GM18505 (cell line): ENCODE measurements around the gene FICD.

Source experiments
- ATAC-seq: cut with Tn5 transposase; IDR thresholded peaks from one replicate; pipeline ENCODE4 v1.9.1; 2021; ENCODE audit not compliant: unreplicated experiment
- POLR2A ChIP-seq: IDR thresholded peaks from 4 replicates; pipeline ENCODE4 v1.6.1; 2011; ENCODE audit warnings: borderline replicate concordance; ENCODE audit not compliant: insufficient read depth, insufficient read length; ENCODE audit errors: extremely low read depth

FICD gene

GRCh38 chr12:108514973-108515814, at the start of gene FICD:
Gene FICD, plus strand, starts transcription at chr12:108515277. Its CDS starts 1,696 bp downstream, at chr12:108516973.
- ATAC-seq, result peak; percentile 74
- TF ChIP-seq POLR2A, result peak; percentile 76

GRCh38 chr12:108465417-108465816, 49.7 kb upstream of the FICD start:
- ATAC-seq, result no peak
- no peak for TF ChIP-seq POLR2A

- no peak for TF ChIP-seq POLR2A
- no peak for ATAC-seq
These were observed 46.7 kb upstream of the FICD start for GRCh38 chr12:108468196-108468968.

- TF ChIP-seq POLR2A, result no peak
- no peak for ATAC-seq
These were observed 41.5 kb upstream of the FICD start for GRCh38 chr12:108473400-108474055.

- ATAC-seq, result no peak
These were observed 39.7 kb upstream of the FICD start for GRCh38 chr12:108475396-108475795.

GRCh38 chr12:108477055-108477880, 37.8 kb upstream of the FICD start:
- no peak for TF ChIP-seq POLR2A
- ATAC-seq, result no peak

More at GRCh38 chr12:108475396-108475795, 39.7 kb upstream of the FICD start:
- TF ChIP-seq POLR2A, result no peak

GRCh38 chr12:108477881-108478259, 37.2 kb upstream of the FICD start:
- no peak for ATAC-seq
- no peak for TF ChIP-seq POLR2A

- ATAC-seq, result no peak
- TF ChIP-seq POLR2A, result no peak
These were observed 36.4 kb upstream of the FICD start for GRCh38 chr12:108478611-108479206.

- no peak for ATAC-seq
- TF ChIP-seq POLR2A, result no peak
These were observed 35.6 kb upstream of the FICD start for GRCh38 chr12:108479364-108480070.

- TF ChIP-seq POLR2A, result no peak
- no peak for ATAC-seq
These were observed 32.3 kb upstream of the FICD start for GRCh38 chr12:108482717-108483212.

- no peak for ATAC-seq
- no peak for TF ChIP-seq POLR2A
These were observed 31.6 kb upstream of the FICD start for GRCh38 chr12:108483213-108484059.

GRCh38 chr12:108484431-108484830, 30.6 kb upstream of the FICD start:
- no peak for ATAC-seq
- no peak for TF ChIP-seq POLR2A
